ENCODE measurements around the gene CPNE2. TPM values are rescaled to one million over a fixed set of nuclear protein-coding genes. Genes with fewer than 3 reads are reported as not detected.

The CPNE2 gene
- total RNA-seq, 4 donors from 2014 or later = 25.1 to 41.4 (median 40.6) TPM

DNA sequence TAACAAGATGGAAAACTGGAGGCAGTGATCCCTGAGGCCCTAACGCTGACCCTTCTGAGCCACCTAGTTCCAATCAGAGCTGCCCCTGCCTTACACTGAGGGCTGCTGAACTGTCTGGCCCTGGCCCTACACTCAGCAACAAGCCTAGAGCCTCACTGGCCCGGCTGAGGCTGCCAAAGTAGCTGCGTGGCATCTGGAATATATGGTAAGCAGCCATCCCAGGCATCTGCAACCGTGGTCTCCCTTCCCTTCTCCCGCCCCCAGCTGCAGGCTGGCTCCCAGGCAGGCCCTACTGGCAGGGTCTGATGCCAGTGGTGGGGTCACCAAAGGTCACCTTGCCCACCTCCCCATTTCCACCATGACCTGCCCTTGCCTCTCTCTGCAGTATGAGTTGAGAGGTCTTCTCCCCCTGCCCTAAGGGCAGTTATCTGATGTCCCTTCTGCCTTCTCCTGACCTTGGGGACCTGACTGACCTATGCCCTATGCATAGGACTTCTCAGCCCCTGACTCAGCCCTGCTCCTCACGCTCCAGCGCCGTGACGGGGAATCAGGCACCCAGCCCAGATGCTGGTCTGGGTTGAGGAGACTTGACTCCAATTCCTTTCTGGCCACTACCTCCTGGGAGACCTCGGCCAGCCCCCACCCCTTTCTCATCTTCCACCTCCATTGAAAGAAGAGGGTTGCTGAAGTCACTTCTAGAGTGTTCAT lies 45.3 kb downstream of the CPNE2 start:
- Histone ChIP-seq H3K27me3 (no peaks in the 10 kb centered on the region), H3K9me3 (no peaks in the 10 kb centered on the region), H3K36me3 (no peaks in the 10 kb centered on the region), H3K4me3 (no peak overlapping the region), H3K27ac (no peak overlapping the region), H3K4me1 (no peaks in the 10 kb centered on the region)
- TF ChIP-seq CTCF (IDR thresholded peaks at IDR 0.05) = no peak
- intact Hi-C loops (cut with DNase I; ENCODE audit: low total_unique reads) = no loop called here
- DNase-seq = no peak

GRCh38 chr16:57138281-57138935 lies 46.0 kb downstream of the CPNE2 start:
- H3K4me1 ChIP-seq = no peaks in the 10 kb centered on the region
- no peak for TF ChIP-seq POLR2A (IDR thresholded peaks at IDR 0.05)
- TF ChIP-seq CTCF (IDR thresholded peaks at IDR 0.05) = no peak
- intact Hi-C loops (cut with DNase I; ENCODE audit: low total_unique reads) = no loop called here
- H3K9me3 ChIP-seq = no peaks in the 10 kb centered on the region
- no peak for DNase-seq
- no peak overlapping the region for H3K4me3 ChIP-seq
- no peaks in the 10 kb centered on the region for H3K36me3 ChIP-seq
- no peak overlapping the region for H3K27ac ChIP-seq
- H3K27me3 ChIP-seq = no peaks in the 10 kb centered on the region

- H3K4me3 ChIP-seq = no peak overlapping the region
- H3K27ac ChIP-seq = no peak overlapping the region
- DNase-seq = no peak
- no peaks in the 10 kb centered on the region for H3K36me3 ChIP-seq
- intact Hi-C loops (cut with DNase I; ENCODE audit: low total_unique reads) = no loop called here
- TF ChIP-seq POLR2A (IDR thresholded peaks at IDR 0.05) (no peak), CTCF (IDR thresholded peaks at IDR 0.05) (no peak)
- H3K9me3 ChIP-seq = no peaks in the 10 kb centered on the region
- no peaks in the 10 kb centered on the region for H3K4me1 ChIP-seq
- no peaks in the 10 kb centered on the region for H3K27me3 ChIP-seq
Observed at GRCh38 chr16:57140931-57141668, 48.7 kb downstream of the CPNE2 start.

DNA sequence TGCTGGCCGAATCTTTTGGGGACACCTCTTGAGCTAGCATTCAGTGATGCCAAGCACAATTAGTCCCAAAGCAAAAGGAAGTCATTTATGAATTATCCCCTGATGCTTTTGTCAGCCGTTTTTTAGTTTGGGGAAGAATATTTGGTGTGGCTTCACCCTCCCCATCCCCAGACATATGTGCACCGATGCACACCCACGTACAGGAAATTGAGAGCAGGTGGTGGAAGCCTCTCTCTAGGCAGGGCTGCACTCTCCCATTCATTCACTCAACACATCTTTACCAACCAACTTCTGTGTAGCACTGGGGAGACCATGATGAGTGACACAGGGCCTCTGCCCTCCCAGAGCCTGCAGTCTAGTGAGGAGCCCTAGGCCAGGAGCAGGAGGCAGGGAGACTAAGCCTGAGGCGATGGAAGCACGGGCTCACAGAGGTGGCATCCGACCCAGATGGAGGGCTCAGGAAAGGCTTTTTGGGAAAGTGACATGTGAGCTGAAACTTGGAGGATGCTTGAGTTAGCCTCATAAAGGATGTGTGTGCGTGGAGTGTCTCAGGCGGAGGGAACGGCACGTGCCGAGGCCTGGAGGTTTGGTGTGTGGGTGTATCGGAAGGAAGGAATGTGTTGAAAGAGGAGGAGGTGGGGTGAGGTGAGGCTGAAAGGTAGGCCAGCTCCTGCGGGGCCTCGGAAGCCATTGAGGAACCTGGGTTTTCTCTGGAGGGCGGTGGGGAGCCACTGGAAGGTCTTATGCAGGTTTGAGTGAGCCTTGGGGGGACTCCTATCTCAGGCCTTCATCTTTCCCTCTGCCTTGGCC lies 49.6 kb downstream of the CPNE2 start:
- intact Hi-C loops (cut with DNase I; ENCODE audit: low total_unique reads) = no loop called here
- DNase-seq = no peak
- H3K4me3 ChIP-seq = no peak overlapping the region
- H3K27me3 ChIP-seq = no peaks in the 10 kb centered on the region
- H3K4me1 ChIP-seq = no peaks in the 10 kb centered on the region
- H3K9me3 ChIP-seq = no peaks in the 10 kb centered on the region
- no peak overlapping the region for H3K27ac ChIP-seq
- no peaks in the 10 kb centered on the region for H3K36me3 ChIP-seq
- TF ChIP-seq CTCF (IDR thresholded peaks at IDR 0.05) (no peak), POLR2A (IDR thresholded peaks at IDR 0.05) (no peak)

Measured in uterus (tissue), 4 donors.